H1 (cell line): ENCODE results near the gene MIPEP. TPM values are rescaled to one million over a fixed set of nuclear protein-coding genes. Genes with fewer than 3 reads are reported as not detected.

ENCODE experiments used
- CTCF ChIA-PET: fragments of 300-600 bp; sonication (Branson Sonifier 250); formaldehyde crosslinking; loops from one replicate; lab custom pipeline; 2021; ENCODE audit not compliant: partially characterized antibody; lab: Charles Lee
- POLR2A ChIA-PET: fragments of 300-600 bp; sonication (Branson Sonifier 250); formaldehyde crosslinking; loops from one replicate; lab custom pipeline; 2021; ENCODE audit warnings: inconsistent platforms; ENCODE audit not compliant: partially characterized antibody; lab: Charles Lee
- DNase-seq, 2 experiments: peaks; one replicate each; pipeline versions ENCODE4 v3.0.0 to v3.0.0-alpha.2; 2010 to 2022; ENCODE audit warnings: low spot score in 2 of 2, low read depth in 1 of 2, mixed read lengths in 1 of 2
- FAIRE-seq: peaks from 2 replicates; lab custom pipeline; 2011; peaks lifted over from hg19 to GRCh38; lab: Jason Lieb, UNC
- H2AFZ ChIP-seq: 2 replicates; pipeline ENCODE4 v1.8.1; 2012; ENCODE audit warnings: low read length, inconsistent platforms
- H2AK5ac ChIP-seq: 2 replicates; pipeline ENCODE4 v1.6.1; 2013; ENCODE audit warnings: low read depth, low read length
- H2BK120ac ChIP-seq: replicated peaks from 2 replicates; pipeline ENCODE3; 2013; ENCODE audit warnings: low read depth, low read length, inconsistent platforms
- H2BK12ac ChIP-seq: 2 replicates; pipeline ENCODE4 v1.6.1; 2013; ENCODE audit warnings: low read depth, low read length
- H2BK15ac ChIP-seq: 2 replicates; pipeline ENCODE4 v1.6.1; 2013; ENCODE audit warnings: low read length
- H2BK20ac ChIP-seq: 2 replicates; pipeline ENCODE4 v1.6.1; 2013; ENCODE audit warnings: low read length
- H2BK5ac ChIP-seq: 2 replicates; pipeline ENCODE4 v1.6.1; 2013; ENCODE audit warnings: low read depth, low read length
- H3K14ac ChIP-seq: 2 replicates; pipeline ENCODE4 v1.6.1; 2013; ENCODE audit warnings: inconsistent platforms; ENCODE audit not compliant: insufficient read length
- H3K18ac ChIP-seq: 2 replicates; pipeline ENCODE4 v1.6.1; 2013; ENCODE audit warnings: low read length; ENCODE audit errors: extremely low read depth
- H3K23ac ChIP-seq: 2 replicates; pipeline ENCODE4 v1.6.1; 2013; ENCODE audit warnings: inconsistent platforms; ENCODE audit not compliant: insufficient read length
- H3K23me2 ChIP-seq: 2 replicates; pipeline ENCODE4 v1.6.1; 2013; ENCODE audit warnings: low read depth, low read length
- H3K27ac ChIP-seq: 2 replicates; pipeline ENCODE4 v1.6.1; 2011; ENCODE audit warnings: low read depth, low read length, inconsistent platforms
- H3K27me3 ChIP-seq, 4 experiments: replicated peaks in 1 of 4; 1 replicate in 1 of 4; 2 replicates in 3 of 4; pipeline versions ENCODE4 v1.6.1 to v1.8.1; 2011 to 2013; ENCODE audit warnings: low read length in 3 of 4, mild to moderate bottlenecking in 3 of 4, inconsistent platforms in 2 of 4, mixed read lengths in 2 of 4, moderate library complexity in 1 of 4; ENCODE audit not compliant: control insufficient read depth in 3 of 4, insufficient read depth in 3 of 4; ENCODE audit errors: extremely low read depth in 1 of 4
- H3K36me3 ChIP-seq, 4 experiments: 2 replicates each; pipeline versions ENCODE4 v1.6.1 to v1.8.1; 2011 to 2013; ENCODE audit warnings: mild to moderate bottlenecking in 4 of 4, low read length in 3 of 4, moderate library complexity in 2 of 4, control low read depth in 1 of 4, inconsistent platforms in 1 of 4; ENCODE audit not compliant: insufficient read depth in 4 of 4, control insufficient read depth in 2 of 4
- H3K4ac ChIP-seq: replicated peaks from 2 replicates; pipeline ENCODE3; 2013; ENCODE audit warnings: low read length, low read depth, mixed read lengths, inconsistent platforms; ENCODE audit not compliant: insufficient read length
- H3K4me1 ChIP-seq, 4 experiments: replicated peaks in 1 of 4; 1 replicate in 1 of 4; 2 replicates in 3 of 4; pipeline versions ENCODE4 v1.6.1 to v1.8.1; 2011 to 2013; ENCODE audit warnings: low read length in 3 of 4, inconsistent platforms in 2 of 4, mixed read lengths in 1 of 4; ENCODE audit not compliant: insufficient read depth in 4 of 4, control insufficient read depth in 3 of 4
- H3K4me2 ChIP-seq, 2 experiments: 2 replicates each; pipeline versions ENCODE4 v1.6.1 to v1.8.1; 2011 to 2013; ENCODE audit warnings: low read depth in 2 of 2, low read length in 2 of 2, control low read depth in 1 of 2, inconsistent platforms in 1 of 2, mild to moderate bottlenecking in 1 of 2; ENCODE audit not compliant: insufficient read depth in 1 of 2
- H3K4me3 ChIP-seq, 4 experiments: fragments of 200-600, 300-600 bp in 1 of 4; sonication (generic), shearing (Covaris generic), sonication (Bioruptor Twin) in 1 of 4; 2 replicates each; pipeline versions ENCODE4 v1.5.1 to v1.8.1; 2011 to 2016; ENCODE audit warnings: low read length in 4 of 4, low read depth in 3 of 4, control low read depth in 2 of 4, inconsistent platforms in 2 of 4, mild to moderate bottlenecking in 2 of 4, mixed read lengths in 1 of 4, moderate library complexity in 1 of 4; ENCODE audit not compliant: insufficient read depth in 2 of 4; ENCODE audit errors: extremely low read depth in 1 of 4
- H3K56ac ChIP-seq: replicated peaks from 2 replicates; pipeline ENCODE3; 2013; ENCODE audit warnings: low read depth, mild to moderate bottlenecking, mixed read lengths, low read length, inconsistent platforms; ENCODE audit not compliant: insufficient read length
- H3K79me1 ChIP-seq: 2 replicates; pipeline ENCODE4 v1.6.1; 2013; ENCODE audit warnings: low read depth, low read length, control low read depth
- H3K79me2 ChIP-seq, 2 experiments: 2 replicates each; pipeline versions ENCODE4 v1.6.1 to v1.8.1; 2012 to 2013; ENCODE audit warnings: low read length in 2 of 2, mild to moderate bottlenecking in 2 of 2, inconsistent platforms in 1 of 2; ENCODE audit not compliant: insufficient read depth in 2 of 2, control insufficient read depth in 1 of 2
- H3K9ac ChIP-seq, 4 experiments: replicated peaks in 1 of 4; 1 replicate in 1 of 4; 2 replicates in 3 of 4; pipeline versions ENCODE4 v1.6.1 to v1.8.1; 2011 to 2013; ENCODE audit warnings: low read depth in 3 of 4, low read length in 3 of 4, control low read depth in 2 of 4, mild to moderate bottlenecking in 2 of 4, moderate library complexity in 2 of 4, inconsistent platforms in 1 of 4; ENCODE audit errors: extremely low read depth in 1 of 4
- H3K9me3 ChIP-seq, 2 experiments: 2 replicates each; pipeline versions ENCODE4 v1.6.1 to v1.8.1; 2012 to 2013; ENCODE audit warnings: mild to moderate bottlenecking in 2 of 2, moderate library complexity in 2 of 2, control low read depth in 1 of 2, inconsistent platforms in 1 of 2, low read depth in 1 of 2, low read length in 1 of 2, mixed read lengths in 1 of 2; ENCODE audit not compliant: insufficient read depth in 2 of 2
- H4K20me1 ChIP-seq, 2 experiments: replicated peaks in 1 of 2; 2 replicates each; pipeline versions ENCODE3 to v1.8.1; 2011 to 2013; ENCODE audit warnings: inconsistent platforms in 2 of 2, low read length in 2 of 2, mild to moderate bottlenecking in 1 of 2; ENCODE audit not compliant: insufficient read depth in 2 of 2, control insufficient read depth in 1 of 2
- H4K5ac ChIP-seq: 2 replicates; pipeline ENCODE4 v1.6.1; 2013; ENCODE audit warnings: low read length, low read depth, mixed read lengths, inconsistent platforms; ENCODE audit not compliant: insufficient read length
- H4K8ac ChIP-seq: 2 replicates; pipeline ENCODE4 v1.8.0; 2013; ENCODE audit warnings: mild to moderate bottlenecking, moderate library complexity, low read length, inconsistent platforms; ENCODE audit not compliant: insufficient read depth; ENCODE audit errors: extremely low read depth
- H4K91ac ChIP-seq: replicated peaks from 2 replicates; pipeline ENCODE3; 2013; ENCODE audit warnings: low read length, mixed read lengths, inconsistent platforms; ENCODE audit not compliant: insufficient read length
- BACH1 ChIP-seq: IDR thresholded peaks from 2 replicates; pipeline ENCODE4 v1.6.1; 2012; ENCODE audit warnings: low read length, improper control_type of control experiment
- JUND ChIP-seq: IDR thresholded peaks from 2 replicates; pipeline ENCODE4 v1.6.1; 2011; ENCODE audit warnings: mild to moderate bottlenecking, improper control_type of control experiment, low read length
- RAD21 ChIP-seq, 2 experiments: IDR thresholded peaks in 1 of 2; conservative IDR thresholded peaks in 1 of 2; 2 replicates each; pipeline ENCODE4 v1.6.1; 2011; ENCODE audit warnings: low read depth in 2 of 2, low read length in 2 of 2, improper control_type of control experiment in 1 of 2, inconsistent platforms in 1 of 2, mild to moderate bottlenecking in 1 of 2, moderate library complexity in 1 of 2
- SP2 ChIP-seq: IDR thresholded peaks from 2 replicates; pipeline ENCODE4 v1.6.1; 2012; ENCODE audit warnings: mild to moderate bottlenecking, low read length, inconsistent platforms
- TBP ChIP-seq: IDR thresholded peaks from 2 replicates; pipeline ENCODE4 v1.6.1; 2011; ENCODE audit warnings: low read depth, low read length, improper control_type of control experiment
- TCF12 ChIP-seq: IDR thresholded peaks from 2 replicates; pipeline ENCODE4 v1.6.1; 2011; ENCODE audit warnings: low read depth, mild to moderate bottlenecking, low read length
- ZNF274 ChIP-seq: IDR thresholded peaks from 2 replicates; pipeline ENCODE4 v1.7.0; 2012; ENCODE audit warnings: low read length, borderline replicate concordance; ENCODE audit errors: extremely low read depth
- WGBS, 2 experiments: shearing (Covaris generic) in 1 of 2; methylation state at CpG; one replicate each; pipeline versions ENCODE4 v1.1.6 to v1.1.7; 2013 to 2015; ENCODE audit warnings: low lambda C conversion rate in 2 of 2, mixed read lengths in 2 of 2, inconsistent platforms in 1 of 2, low coverage in 1 of 2, missing lambda C conversion rate in 1 of 2; ENCODE audit not compliant: insufficient replicate concordance in 2 of 2, insufficient coverage in 1 of 2, insufficient read length in 1 of 2; ENCODE audit errors: extremely low coverage in 1 of 2, missing lambda C conversion rate in 1 of 2; 5-methylcytosine and 5-hydroxymethylcytosine counted together
- polyA plus RNA-seq, 7 experiments: library from polyadenylated mRNA; depleted of rRNA in 3 of 7; stranded (reverse) in 5 of 7; unstranded in 2 of 7; fragments of >200 nt in 5 of 7; fragments of 200-250 nt in 2 of 7; gene quantifications; 1 replicate in 5 of 7; 2 replicates in 1 of 7; 4 replicates in 1 of 7; pipeline versions ENCODE4 v1.2.1 to v1.2.3, GENCODE V29; 2011 to 2013; ENCODE audit warnings: missing spikeins in 2 of 7, mixed read lengths in 2 of 7
- total RNA-seq: library from RNA; stranded (reverse); fragmentation: NEBNext Ultra II Directional; extraction: Animal tissue kit (Norgen Biotek cat#: 25700); gene quantifications from 2 replicates; pipeline ENCODE4 v1.2.1, GENCODE V29; 2021

Gene MIPEP
- total and polyA plus RNA-seq, 2 of the 8 experiments (the other 6 are each of a cell fraction or from before 2014, with no cell fraction given) = 24.0 to 24.2 TPM

GRCh38 chr13:23796551-23796950 lies 92.6 kb downstream of the MIPEP start:
- Histone ChIP-seq H2BK5ac (no peak overlapping the region), H3K56ac (no peak overlapping the region), H4K5ac (no peak overlapping the region), H3K9ac (no peak overlapping the region), H2AFZ (no peak overlapping the region), H3K4me3 (no peak overlapping the region), H3K4ac (no peak overlapping the region), H4K8ac (no peak overlapping the region), H3K36me3 (peaks cover 0 to 14% (median 2%) of the 10 kb centered on the region in 4 experiments; a peak in 3 of 8 replicates), H3K79me1 (no peaks in the 10 kb centered on the region), H3K27me3 (no peaks in the 10 kb centered on the region), H2BK12ac (no peak overlapping the region), H3K4me1 (no peaks in the 10 kb centered on the region), H2AK5ac (no peak overlapping the region), H3K27ac (no peak overlapping the region), H3K79me2 (no peaks in the 10 kb centered on the region), H4K91ac (no peak overlapping the region), H3K23me2 (no peaks in the 10 kb centered on the region), H3K23ac (no peak overlapping the region), H3K9me3 (peaks cover 11 to 12% of the 10 kb centered on the region in 2 experiments; a peak in 3 of 4 replicates), H2BK120ac (no peak overlapping the region), H2BK20ac (no peak overlapping the region), H3K14ac (no peak overlapping the region), H2BK15ac (no peak overlapping the region), H3K18ac (no peak overlapping the region), H3K4me2 (no peak overlapping the region), H4K20me1 (no peaks in the 10 kb centered on the region)
- WGBS, 2 experiments = 91% methylated on average over 2 of the region's 2 CpGs; no CpG with 5 or more reads in 1 of the 2 experiments
- ChIA-PET CTCF (interaction anchor here (0.7 to 0.8 kb wide), 2 partner anchors 47 to 68 kb away, joined by 3 read pairs; no protein-coding TSS in a partner anchor), POLR2A (no interaction called here)
- DNase-seq = no peak
- FAIRE-seq = no peak
- no peak for TF ChIP-seq TCF12
- TF ChIP-seq TBP = no peak
- TF ChIP-seq ZNF274 = no peak
- no peak for TF ChIP-seq SP2
- no peak for TF ChIP-seq BACH1
- no peak for TF ChIP-seq JUND
- TF ChIP-seq RAD21 (IDR thresholded peaks at IDR 0.05 in 1 of 2, conservative IDR thresholded peaks at IDR 0.05 in 1 of 2; ENCODE audit: low read depth in 2 of 2, low read length in 2 of 2) = no peak
